WERI-Rb-1 (cell line): ENCODE data around the gene TMEM183A.

ENCODE experiments used
- DNase-seq: peaks from one replicate; pipeline ENCODE4 v3.0.0-alpha.2; 2020
- H3K27ac ChIP-seq: fragments of 250-450 bp; sonication (Bioruptor Pico); 2 replicates; pipeline ENCODE4 v1.5.1; 2020; ENCODE audit warnings: mild to moderate bottlenecking, moderate library complexity
- H3K27me3 ChIP-seq: fragments of 250-450 bp; sonication (Bioruptor Pico); 2 replicates; pipeline ENCODE4 v1.5.1; 2021; ENCODE audit warnings: mild to moderate bottlenecking, low read depth, moderate library complexity; ENCODE audit not compliant: insufficient read depth, severe bottlenecking
- H3K36me3 ChIP-seq: fragments of 250-450 bp; sonication (Bioruptor Pico); 2 replicates; pipeline ENCODE4 v1.5.1; 2020; ENCODE audit warnings: mild to moderate bottlenecking, moderate library complexity
- H3K4me3 ChIP-seq: 2 replicates; pipeline ENCODE4 v1.5.1; 2011; ENCODE audit warnings: low read depth, mild to moderate bottlenecking, control low read depth, low read length
- H3K9me3 ChIP-seq: fragments of 250-450 bp; sonication (Bioruptor Pico); 2 replicates; pipeline ENCODE4 v1.5.1; 2021; ENCODE audit warnings: mild to moderate bottlenecking, moderate library complexity; ENCODE audit not compliant: severe bottlenecking
- TF ChIP-seq, protein P1 (sequence below): IDR thresholded peaks from 2 replicates; pipeline ENCODE4 v1.5.1; 2011; ENCODE audit warnings: low read depth, mild to moderate bottlenecking, control low read depth, inconsistent platforms, low read length

The TMEM183A gene

DNA sequence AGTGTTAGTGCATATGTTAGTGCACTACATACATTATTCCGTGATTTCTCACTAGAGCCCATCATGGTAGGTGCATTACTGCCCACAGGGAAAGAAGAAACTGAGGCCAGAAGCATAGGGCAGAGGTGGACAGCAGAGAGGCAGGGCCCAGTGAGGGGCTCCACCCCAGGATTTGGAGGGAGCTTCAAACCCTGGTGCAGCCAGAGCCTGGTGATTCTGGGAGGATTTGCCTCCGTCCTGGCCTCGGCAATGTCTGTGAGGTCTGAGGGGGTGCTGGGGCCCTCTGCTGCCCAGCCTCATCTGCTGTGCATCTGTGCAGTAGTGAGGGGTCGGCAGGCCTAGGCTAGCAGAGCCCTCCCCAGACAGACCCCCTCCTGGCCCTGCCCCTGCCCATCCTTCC is 41.9 kb downstream of the TMEM183A start:
- Histone ChIP-seq H3K36me3 (peaks cover 94% of the 10 kb centered on the region), H3K27ac (no peak overlapping the region), H3K4me3 (no peak overlapping the region), H3K27me3 (no peaks in the 10 kb centered on the region), H3K9me3 (no peaks in the 10 kb centered on the region)
- no peak for DNase-seq
- TF ChIP-seq, protein P1, sequence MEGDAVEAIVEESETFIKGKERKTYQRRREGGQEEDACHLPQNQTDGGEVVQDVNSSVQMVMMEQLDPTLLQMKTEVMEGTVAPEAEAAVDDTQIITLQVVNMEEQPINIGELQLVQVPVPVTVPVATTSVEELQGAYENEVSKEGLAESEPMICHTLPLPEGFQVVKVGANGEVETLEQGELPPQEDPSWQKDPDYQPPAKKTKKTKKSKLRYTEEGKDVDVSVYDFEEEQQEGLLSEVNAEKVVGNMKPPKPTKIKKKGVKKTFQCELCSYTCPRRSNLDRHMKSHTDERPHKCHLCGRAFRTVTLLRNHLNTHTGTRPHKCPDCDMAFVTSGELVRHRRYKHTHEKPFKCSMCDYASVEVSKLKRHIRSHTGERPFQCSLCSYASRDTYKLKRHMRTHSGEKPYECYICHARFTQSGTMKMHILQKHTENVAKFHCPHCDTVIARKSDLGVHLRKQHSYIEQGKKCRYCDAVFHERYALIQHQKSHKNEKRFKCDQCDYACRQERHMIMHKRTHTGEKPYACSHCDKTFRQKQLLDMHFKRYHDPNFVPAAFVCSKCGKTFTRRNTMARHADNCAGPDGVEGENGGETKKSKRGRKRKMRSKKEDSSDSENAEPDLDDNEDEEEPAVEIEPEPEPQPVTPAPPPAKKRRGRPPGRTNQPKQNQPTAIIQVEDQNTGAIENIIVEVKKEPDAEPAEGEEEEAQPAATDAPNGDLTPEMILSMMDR = no peak

DNA sequence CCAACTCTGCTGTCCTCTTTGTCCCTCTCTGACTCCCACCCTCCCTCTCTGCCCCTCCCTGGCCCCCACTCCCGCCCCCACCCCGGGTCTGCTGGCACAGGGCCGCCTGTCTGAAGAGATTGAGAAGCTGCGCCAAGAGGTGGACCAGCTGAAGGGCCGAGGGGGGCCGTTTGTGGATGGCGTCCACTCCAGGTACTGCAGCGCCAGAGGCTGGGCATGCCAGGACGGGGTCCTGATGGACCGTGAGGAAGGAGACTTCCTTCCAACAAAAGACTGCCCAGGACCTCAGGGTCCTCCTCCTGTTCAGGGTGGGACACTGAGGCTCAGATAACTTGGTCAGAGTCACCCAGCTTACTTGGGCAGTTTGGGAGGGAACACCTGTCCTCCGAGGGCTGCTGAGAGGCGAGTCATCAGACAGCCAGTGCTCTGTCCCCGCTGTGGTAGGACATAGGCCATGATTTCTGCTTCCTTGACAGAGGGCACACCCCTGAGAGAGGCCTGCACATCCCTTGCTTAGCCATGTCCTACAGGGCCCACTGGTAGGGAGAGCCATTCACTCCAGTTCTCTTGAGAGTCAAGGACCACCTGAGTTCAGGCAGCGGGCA is 42.5 kb downstream of the TMEM183A start:
- peaks cover 94% of the 10 kb centered on the region for H3K36me3 ChIP-seq
- TF ChIP-seq, protein P1 = no peak

DNA sequence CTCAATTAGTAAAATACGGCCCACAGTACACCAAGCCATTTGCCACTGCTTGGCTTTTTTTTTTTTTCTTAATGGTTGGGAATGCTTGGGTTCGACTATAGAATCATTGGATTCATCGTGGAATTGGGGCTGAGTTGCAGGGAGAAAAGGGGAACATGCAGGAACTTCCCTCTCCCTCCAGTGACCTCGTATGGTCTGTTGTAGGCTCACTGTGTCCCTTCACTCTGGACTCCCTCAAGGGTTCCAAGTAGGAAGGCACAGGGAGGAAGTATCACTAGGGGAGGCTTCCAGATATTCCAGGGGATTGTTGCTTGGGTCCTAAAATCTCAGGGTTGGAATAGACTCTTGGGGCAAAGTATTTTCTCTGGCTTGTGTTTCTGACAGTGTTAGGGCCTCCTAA is 43.7 kb downstream of the TMEM183A start:
- Histone ChIP-seq H3K4me3 (no peak overlapping the region), H3K36me3 (peaks cover 94% of the 10 kb centered on the region), H3K27me3 (no peaks in the 10 kb centered on the region), H3K9me3 (no peaks in the 10 kb centered on the region), H3K27ac (peak overlapping the region; percentile 9; the same call in 1 of the 2 replicates)
- TF ChIP-seq, protein P1 = no peak
- DNase-seq = no peak

More for the DNA sequence above, 42.5 kb downstream of the TMEM183A start:
- no peak overlapping the region for H3K27ac ChIP-seq
- no peaks in the 10 kb centered on the region for H3K27me3 ChIP-seq
- no peak for DNase-seq
- H3K9me3 ChIP-seq = no peaks in the 10 kb centered on the region
- H3K4me3 ChIP-seq = no peak overlapping the region

DNA sequence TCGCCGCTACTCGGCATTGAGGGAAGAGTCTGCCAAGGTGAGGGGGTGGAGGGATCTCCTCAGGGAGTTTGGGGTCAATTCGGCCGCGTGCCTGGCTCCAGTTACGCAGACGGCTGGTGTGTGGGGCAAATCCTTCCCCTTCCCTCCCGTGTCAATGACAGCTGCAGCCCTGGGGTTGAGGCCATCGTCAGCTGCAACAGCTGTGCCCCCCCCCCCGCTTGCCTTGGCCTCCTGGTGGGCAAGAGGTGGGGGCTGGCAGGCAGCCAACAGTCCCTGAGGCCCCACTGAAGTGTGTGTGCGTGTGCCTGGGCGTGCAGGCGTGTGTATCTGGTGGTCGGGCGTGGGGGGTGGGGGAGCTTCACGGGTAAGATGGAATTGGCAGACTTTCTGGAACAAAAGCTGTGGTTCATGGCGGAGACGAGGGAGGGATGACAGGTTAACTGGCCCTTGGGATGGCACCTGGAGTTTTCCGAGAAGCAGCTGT is 44.7 kb downstream of the TMEM183A start:
- H3K27ac ChIP-seq = peak overlapping the region; percentile 11; the same call in 1 of the 2 replicates
- no peaks in the 10 kb centered on the region for H3K9me3 ChIP-seq
- peak; percentile 61 for DNase-seq
- H3K4me3 ChIP-seq = no peak overlapping the region
- peaks cover 94% of the 10 kb centered on the region for H3K36me3 ChIP-seq
- TF ChIP-seq, protein P1 = no peak
- no peaks in the 10 kb centered on the region for H3K27me3 ChIP-seq

DNA sequence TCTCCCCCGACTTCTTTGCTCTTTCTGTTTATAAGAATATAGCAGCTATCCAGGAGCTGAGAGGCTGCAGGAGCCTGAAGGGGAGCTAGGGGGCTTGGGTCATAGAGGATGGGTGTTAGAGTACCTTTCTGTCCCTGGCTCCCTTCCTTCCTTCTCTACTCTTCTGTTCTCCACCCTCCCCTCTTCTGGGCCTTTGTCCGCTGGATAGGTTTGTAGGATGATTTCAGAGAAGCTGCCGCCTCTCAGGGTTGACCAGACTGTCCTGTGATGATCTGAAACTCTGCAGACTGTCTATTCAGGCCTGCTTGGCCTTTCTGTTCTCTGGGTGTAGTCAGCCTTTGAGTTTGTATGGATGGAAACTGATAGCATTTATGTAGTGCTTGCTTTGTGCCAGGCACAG is 45.4 kb downstream of the TMEM183A start:
- H3K27me3 ChIP-seq = no peaks in the 10 kb centered on the region
- H3K4me3 ChIP-seq = no peak overlapping the region
- no peak for DNase-seq
- no peak overlapping the region; the same call in 1 of the 2 replicates for H3K27ac ChIP-seq
- no peaks in the 10 kb centered on the region for H3K9me3 ChIP-seq
- TF ChIP-seq, protein P1 = no peak
- H3K36me3 ChIP-seq = peaks cover 94% of the 10 kb centered on the region

DNA sequence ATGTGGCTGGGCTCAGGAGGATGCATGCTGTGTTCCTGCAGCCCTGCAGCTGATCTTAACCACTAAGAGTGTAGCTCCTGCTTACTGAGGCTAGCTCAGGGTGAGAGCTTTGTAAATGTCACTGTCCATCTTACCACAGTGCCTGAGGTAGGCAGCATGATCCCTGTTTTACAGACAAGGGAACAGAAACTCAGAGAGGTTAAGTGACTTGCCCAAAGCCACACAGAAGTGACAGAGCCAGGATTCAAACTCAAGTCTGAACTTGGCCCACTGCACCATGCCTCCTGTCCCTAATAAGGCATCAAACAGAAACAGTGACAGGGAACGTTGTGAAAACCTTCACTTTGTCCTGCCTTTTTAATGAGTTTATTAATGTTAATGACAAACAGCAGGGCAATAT is 47.0 kb downstream of the TMEM183A start:
- no peak overlapping the region for H3K27ac ChIP-seq
- TF ChIP-seq, protein P1 = no peak
- peaks cover 96% of the 10 kb centered on the region for H3K36me3 ChIP-seq

More for the DNA sequence above, 47.0 kb downstream of the TMEM183A start:
- no peak for DNase-seq
- Histone ChIP-seq H3K4me3 (no peak overlapping the region), H3K9me3 (no peaks in the 10 kb centered on the region), H3K27me3 (no peaks in the 10 kb centered on the region)
